Stromal cell of bone marrow (primary cell): ENCODE measurements around the gene SOD2.
"Not testable (repeated sequence)": the region's sequence is repeated elsewhere in the genome, so short reads cannot be mapped to it uniquely, and the experiment has no call there.

Experiments
- DNase-seq: peaks from one replicate; pipeline ENCODE4 v3.0.0-alpha.2; 2012; ENCODE audit warnings: low read depth

SOD2 gene

GRCh38 chr6:159693128-159693893, at the start of gene SOD2:
Gene SOD2 (minus strand): TSS chr6:159693241. CDS start chr6:159693167, 74 bp downstream.
- DNase-seq = peak; percentile 74

DNA sequence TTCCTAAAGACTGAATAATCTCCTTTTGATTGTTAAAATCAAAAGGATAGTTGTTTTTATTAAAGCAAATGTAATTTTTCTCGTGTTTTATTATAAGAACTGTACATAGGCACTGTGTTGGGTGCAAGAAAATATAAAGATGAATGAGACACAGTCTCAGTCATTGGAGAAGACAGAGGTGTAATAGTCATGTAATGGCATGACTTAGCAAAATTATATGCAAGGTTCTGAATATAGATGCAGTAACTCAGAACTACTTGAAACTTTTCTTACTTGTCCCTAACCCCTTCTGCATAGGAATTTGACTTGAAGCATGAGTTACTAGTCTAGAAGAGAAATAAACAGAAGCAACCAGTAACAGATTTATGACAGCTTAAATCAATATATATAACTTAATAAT, 49.1 kb upstream of the SOD2 start:
- DNase-seq = no peak

- no peak for DNase-seq
Measured at GRCh38 chr6:159739341-159739740, 46.3 kb upstream of the SOD2 start.

DNA sequence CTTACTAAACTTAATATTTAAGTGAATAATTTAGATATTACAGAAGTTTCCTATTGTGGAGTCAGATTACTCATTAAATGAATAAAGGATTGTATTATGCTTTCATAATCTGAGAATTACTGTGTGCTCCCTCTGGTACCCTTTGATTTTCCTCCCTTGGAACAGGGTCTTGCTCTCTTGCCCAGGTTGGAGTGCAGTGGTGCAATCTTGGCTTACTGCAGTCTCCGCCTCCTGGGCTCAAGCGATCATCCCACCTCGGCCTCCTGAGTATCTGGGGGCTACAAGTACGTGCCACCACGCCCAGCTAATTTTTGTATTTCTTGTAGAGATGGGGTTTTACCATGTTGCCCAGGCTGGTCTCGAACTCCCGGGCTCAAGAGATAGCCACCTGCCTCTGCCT, 43.9 kb upstream of the SOD2 start:
- no peak for DNase-seq

DNA sequence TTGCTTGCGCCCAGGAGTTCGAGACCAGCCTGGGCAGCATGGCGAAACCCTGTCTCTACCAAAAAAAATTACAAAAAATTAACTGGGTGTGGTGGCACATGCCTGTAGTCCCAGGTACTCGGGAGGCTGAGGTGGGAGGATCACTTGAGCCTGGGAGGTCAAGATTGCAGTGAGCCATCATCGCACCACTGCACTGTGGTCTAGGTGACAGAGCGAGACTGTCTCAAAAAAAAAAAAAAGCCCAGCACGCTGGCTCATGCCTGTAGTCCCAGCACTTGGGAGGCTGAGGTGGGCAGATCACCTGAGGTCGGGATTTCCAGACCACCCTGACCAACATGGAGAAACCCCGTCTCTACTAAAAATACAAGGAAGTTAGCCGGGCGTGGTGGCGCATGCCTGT, 40.4 kb upstream of the SOD2 start:
- not testable (repeated sequence) for DNase-seq

DNA sequence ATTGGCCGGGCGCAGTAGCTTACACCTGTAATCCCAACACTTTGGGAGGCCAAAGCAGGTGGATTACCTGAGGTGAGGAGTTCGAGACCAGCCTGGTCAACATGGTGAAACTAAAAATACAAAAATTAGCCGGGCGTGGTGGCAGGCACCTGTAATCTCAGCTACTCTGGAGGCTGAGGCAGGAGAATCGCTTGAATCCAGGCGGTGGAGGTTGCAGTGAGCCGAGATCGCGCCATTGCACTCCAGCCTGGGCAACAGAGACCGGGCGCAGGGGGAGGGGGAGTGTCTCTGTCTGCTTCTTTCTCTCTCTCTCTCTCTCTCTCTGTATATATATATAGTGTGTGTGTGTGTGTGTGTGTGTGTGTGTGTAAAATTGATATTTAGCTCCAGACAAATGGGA, 39.5 kb upstream of the SOD2 start:
- not testable (repeated sequence) for DNase-seq

DNA sequence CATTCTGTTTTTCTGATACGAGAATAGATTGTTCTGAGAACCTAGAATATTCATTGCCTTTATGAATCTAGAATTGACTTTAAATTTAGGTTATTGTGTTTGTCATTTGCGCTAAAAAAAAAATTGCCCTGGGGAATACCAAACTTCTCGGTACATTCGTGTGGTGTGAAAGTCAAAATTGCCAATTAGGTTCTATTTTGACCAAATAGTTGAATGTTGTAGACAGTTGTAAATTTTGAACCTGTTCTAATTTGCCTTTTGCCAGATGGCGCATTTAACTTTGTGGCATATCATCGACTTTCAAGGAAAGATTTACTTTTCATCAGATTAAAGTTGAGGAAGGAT, 37.3 kb upstream of the SOD2 start:
- no peak for DNase-seq

DNA sequence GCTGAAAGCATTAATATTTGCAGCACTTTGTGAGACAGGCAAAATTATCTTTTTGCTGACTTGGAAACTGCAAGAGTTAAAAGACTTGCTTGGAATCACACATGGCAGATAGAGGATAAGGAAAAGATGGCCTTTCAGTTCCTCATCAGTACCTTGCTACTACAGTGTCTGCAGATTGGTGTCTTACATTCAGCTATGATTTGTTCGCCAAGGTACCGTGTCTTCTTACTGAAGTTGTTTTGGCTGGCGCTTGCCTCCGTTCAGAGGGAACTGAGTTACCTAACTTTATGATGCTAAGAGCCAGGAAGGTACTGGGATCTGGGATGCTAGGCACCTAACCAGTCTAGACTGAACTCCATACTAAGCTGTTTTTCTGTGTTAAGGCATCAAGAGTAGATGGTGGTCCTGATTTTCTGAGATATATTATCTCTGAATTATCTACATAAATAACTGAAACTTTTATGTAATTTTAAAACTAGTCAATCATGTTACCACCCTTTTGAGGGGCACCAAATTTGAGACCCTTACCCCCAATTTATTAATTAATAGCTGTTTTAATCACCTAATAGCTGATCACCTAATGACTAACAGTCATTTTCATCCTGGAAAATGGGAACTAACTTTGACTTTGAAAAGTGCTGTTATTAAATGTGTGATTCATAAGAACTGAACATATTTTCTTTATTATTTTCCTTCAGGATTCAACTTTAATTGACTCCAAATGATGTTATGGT, 36.7 kb upstream of the SOD2 start:
- no peak for DNase-seq

- DNase-seq = no peak
Measured at GRCh38 chr6:159728531-159728964, 35.5 kb upstream of the SOD2 start.

DNA sequence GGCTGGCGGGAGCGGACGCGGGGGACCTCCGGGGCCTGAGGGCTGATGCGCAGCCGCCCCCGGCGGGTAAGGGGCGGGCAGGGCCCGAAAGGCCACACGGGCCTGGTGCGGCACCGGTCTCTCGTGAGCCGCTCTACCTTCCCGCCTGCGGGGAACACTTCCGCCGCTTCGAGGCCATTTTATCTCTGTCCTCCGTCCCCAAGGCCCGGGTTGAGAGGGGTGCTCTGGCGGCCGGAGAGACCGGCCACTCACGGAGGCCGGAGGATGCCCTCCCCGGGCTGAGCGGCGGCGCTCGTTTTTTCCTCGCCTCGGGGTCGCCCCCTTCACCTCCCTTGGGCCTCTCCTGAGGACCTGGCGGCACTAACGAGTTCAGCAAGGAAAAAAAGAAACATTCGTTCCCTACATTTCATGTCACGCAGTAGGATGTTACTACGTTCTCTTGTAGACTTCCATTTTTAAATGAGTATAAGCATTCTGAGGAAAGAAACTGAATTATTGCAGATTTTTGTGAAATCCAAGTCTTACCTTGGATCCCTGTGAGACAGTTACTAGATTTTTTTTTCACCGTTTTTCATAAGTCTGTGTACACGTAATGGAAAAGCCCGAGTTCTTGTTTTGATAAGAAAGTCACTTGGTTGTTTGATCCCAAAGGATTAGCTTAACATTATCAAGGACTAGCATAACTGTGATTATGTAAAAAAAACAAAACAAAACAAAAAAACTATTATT, 34.8 kb upstream of the SOD2 start:
- DNase-seq = no peak

DNA sequence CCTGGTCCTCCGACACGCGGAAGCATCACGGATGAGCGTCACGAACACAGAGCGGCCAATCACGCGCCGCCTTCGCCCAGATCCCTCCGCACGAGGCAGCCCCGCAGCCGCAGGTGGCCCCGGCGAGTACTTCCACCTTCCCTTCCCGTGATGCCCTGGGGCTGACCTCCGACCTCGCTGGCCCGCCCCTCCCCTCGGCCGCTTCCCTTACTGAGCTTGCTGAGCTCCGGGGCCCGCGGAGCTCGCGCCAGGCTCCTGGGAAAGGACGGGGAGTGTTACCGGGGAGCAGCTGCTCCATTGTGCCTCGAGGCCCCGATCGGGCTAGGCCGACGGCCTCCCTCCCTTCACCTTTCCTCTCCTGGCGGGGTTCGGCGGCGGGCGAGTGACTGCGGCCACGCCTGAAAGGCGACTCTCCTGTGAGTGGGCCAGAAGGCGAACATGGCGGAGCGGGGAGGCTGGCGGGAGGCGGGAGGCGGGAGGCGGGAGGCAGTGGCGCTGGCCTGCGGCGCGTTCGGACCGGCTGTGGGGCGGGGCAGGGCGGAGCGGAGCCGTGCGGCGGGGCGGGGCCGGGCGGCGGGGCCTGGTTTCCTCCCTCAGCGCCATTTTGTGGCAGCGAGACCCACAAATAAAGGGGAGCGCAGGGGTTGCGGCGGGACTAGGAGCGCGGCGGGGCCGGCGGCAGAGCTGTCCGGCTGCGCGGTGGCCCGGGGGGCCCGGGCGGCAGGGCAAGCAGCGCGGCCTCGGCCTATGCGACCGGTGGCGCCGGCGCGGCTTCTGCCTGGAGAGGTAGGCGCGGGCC, 34.1 kb upstream of the SOD2 start, which contains the start of gene WTAP:
WTAP (plus strand) TSS at position 589 of the 799 bp plus-strand sequence. CDS start 8,760 bp downstream, outside the sequence.
- DNase-seq = peak; percentile 79

GRCh38 chr6:159726255-159726917, 33.3 kb upstream of the SOD2 start:
- no peak for DNase-seq

- not testable (repeated sequence) for DNase-seq
Measured at GRCh38 chr6:159725208-159725607, 32.2 kb upstream of the SOD2 start.

DNA sequence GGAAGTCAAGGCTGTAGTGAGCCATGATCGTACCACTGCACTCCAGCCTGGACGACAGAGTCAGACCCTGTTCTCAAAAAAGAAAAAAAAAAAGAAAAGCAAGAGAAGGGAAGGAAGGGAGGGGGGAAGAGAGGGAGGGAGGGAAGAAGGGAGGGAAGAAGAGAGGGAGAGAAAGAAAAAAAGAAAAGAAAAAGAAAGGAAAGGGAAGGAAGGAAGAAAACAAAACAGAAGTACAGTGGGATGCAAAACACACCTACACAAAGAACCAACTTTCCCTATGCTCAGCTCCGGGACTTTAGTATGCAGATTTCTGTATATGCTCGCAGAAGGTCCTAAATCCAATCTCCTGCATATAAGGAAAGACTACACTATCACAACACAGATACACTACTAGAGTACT, 31.7 kb upstream of the SOD2 start:
- DNase-seq = no peak

DNA sequence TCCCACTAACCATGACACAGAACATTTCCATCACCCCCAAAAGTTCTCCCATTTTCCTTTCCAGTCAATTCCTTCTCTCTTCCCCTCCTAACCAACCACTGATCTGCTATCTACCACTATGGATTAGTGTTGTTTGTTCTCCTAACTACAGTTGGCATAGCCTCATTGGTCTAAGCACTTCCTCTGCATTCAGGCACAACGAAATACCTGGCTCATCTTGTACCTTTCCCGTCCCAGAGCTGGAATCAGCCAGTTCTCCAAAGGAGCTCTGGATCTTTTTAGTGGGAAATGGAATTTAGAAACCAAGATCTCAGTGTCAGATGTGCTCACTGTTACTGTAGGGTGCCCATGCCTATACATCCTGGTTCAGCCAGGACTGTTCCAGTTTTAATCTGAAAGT, 30.2 kb upstream of the SOD2 start:
- no peak for DNase-seq

DNA sequence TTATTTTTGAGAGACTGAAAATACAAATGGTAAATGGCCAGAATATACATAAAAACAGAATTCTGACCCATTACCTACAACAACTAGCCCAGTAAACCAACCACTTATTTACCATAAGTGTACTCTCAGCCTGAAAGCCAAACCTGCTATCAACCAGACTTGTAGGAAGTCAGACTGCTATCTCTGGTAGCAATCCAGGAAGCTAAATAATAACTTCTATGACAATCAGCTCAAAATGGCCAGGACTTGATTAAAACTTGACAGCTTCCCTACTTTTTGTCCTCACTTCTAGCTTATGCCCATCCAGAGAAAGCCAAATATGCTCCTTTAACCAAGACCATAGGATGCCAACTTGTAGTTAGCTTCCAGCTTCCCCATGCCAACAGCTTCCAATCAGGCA, 29.6 kb upstream of the SOD2 start:
- no peak for DNase-seq

DNA sequence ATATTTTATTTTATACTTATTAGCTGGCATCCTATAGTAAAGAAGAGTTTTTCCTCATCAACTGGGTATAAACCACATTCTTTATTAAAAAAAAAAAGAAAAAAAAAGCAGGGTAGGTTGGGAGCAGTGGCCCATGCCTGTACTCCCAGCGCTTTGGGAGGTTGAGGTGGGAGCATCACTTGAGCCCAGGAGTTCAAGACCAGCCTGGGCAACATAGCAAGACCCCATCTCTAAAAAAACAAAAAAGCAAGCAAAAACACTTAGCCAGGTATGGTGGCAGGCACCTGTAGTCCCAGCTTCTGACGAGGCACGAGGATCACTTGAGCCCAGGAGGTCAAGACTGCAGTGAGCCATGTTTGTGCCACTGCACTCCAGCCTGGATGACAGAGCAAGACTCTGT, 28.9 kb upstream of the SOD2 start:
- not testable (repeated sequence) for DNase-seq

- DNase-seq = no peak
Measured at GRCh38 chr6:159720708-159721107, 27.7 kb upstream of the SOD2 start.

- no peak for DNase-seq
Measured at GRCh38 chr6:159719287-159719686, 26.2 kb upstream of the SOD2 start.

DNA sequence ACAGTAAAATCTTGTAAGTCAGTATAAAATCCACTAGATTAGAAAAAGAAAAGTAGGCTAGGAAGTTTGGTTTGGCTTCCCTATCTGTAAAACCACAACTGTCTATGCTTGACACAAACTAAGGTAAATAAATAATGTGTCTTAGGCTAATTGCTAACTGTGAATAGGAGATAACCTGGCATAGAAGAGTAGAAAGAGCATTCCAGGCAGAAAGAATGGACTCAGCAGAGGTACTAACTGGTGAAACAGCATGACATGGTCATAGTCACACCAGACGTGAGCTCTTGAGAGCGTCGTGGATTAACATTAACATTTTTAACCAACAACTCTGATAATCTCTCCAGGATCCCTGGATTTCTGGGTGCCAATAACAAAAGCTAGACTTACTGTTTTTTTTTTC, 25.6 kb upstream of the SOD2 start:
- no peak for DNase-seq
